ENCODE data around the gene PNPLA7.

GRCh38 chr9:137497921-137498719, 52.1 kb downstream of the PNPLA7 start:
- TF ChIP-seq ELF4 (IDR thresholded peaks at IDR 0.05) = no peak
- TF ChIP-seq FOXM1 (IDR thresholded peaks at IDR 0.05; ENCODE audit: borderline replicate concordance) = no peak
- TF ChIP-seq ZNF384 (IDR thresholded peaks at IDR 0.05) = no peak
- TF ChIP-seq BHLHE40 (IDR thresholded peaks at IDR 0.05; ENCODE audit: borderline replicate concordance) = no peak
- no peak for TF ChIP-seq SUZ12 (IDR thresholded peaks at IDR 0.05)
- no peak for TF ChIP-seq LEF1 (IDR thresholded peaks at IDR 0.05; ENCODE audit: borderline replicate concordance)
- no peak for TF ChIP-seq NFRKB (IDR thresholded peaks at IDR 0.05)
- no peak for TF ChIP-seq SP1 (IDR thresholded peaks at IDR 0.05)
- no peak for TF ChIP-seq HDGF (IDR thresholded peaks at IDR 0.05; ENCODE audit: borderline replicate concordance)
- no peak for TF ChIP-seq CTBP1 (IDR thresholded peaks at IDR 0.05; ENCODE audit: borderline replicate concordance)
- no peak for TF ChIP-seq ARNT (IDR thresholded peaks at IDR 0.05)
- no peak for TF ChIP-seq TARDBP (IDR thresholded peaks at IDR 0.05)
- no peak for TF ChIP-seq FOXA1 (IDR thresholded peaks at IDR 0.05)

All from HEK293T (cell line).